GM06990 (cell line): ENCODE measurements around the gene SLC25A33.
"Not testable (repeated sequence)": the region's sequence is repeated elsewhere in the genome, so short reads cannot be mapped to it uniquely, and the experiment has no call there.

Experiments used
- DNase-seq: peaks from one replicate; pipeline ENCODE4 v3.0.0-alpha.2; 2011; ENCODE audit not compliant: insufficient read length; ENCODE audit errors: extremely low read depth
- H3K27me3 ChIP-seq: replicated peaks from 2 replicates; pipeline ENCODE4 v1.6.0; 2011; ENCODE audit warnings: low read length; ENCODE audit not compliant: control insufficient read depth, insufficient read depth
- H3K36me3 ChIP-seq: 2 replicates; pipeline ENCODE4 v1.5.1; 2011; ENCODE audit warnings: low read length; ENCODE audit not compliant: control insufficient read depth, insufficient read depth
- H3K4me3 ChIP-seq: replicated peaks from 2 replicates; pipeline ENCODE4 v1.5.1; 2011; ENCODE audit warnings: low read depth, mild to moderate bottlenecking, control low read depth, low read length
- CTCF ChIP-seq: IDR thresholded peaks from 2 replicates; pipeline ENCODE4 v1.5.1; 2011; ENCODE audit warnings: low read length, control low read depth, mild to moderate bottlenecking, inconsistent platforms; ENCODE audit not compliant: insufficient read depth, poor library complexity, severe bottlenecking

The SLC25A33 gene

DNA sequence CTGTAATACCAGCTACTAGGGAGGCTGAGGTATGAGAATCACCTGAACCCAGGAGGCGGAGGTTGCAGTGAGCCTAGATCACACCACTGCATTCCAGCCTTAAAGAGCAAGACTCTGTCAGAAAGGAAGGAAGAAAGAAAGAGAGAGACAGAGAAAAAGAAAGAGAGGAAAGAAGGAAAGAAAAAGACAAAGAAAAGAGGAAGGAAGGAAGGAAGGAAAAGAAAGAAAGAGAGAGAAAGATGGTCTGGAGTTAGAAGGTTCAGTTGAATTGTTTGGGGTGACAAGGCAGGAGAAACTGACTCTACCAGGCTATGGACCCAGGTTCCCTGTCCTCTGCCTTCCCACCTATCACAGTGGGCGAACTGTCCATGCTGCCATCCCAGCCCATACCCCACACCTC is 84.8 kb downstream of the SLC25A33 start:
- Histone ChIP-seq H3K27me3 (no peaks in the 10 kb centered on the region), H3K4me3 (no peak overlapping the region), H3K36me3 (no peaks in the 10 kb centered on the region; the same call in 1 of the 2 replicates)
- no peak for TF ChIP-seq CTCF
- no peak for DNase-seq

- H3K4me3 ChIP-seq, H3K27me3 ChIP-seq, H3K36me3 ChIP-seq, DNase-seq: not testable (repeated sequence)
Measured at GRCh38 chr1:9625030-9625429, 85.8 kb downstream of the SLC25A33 start.

DNA sequence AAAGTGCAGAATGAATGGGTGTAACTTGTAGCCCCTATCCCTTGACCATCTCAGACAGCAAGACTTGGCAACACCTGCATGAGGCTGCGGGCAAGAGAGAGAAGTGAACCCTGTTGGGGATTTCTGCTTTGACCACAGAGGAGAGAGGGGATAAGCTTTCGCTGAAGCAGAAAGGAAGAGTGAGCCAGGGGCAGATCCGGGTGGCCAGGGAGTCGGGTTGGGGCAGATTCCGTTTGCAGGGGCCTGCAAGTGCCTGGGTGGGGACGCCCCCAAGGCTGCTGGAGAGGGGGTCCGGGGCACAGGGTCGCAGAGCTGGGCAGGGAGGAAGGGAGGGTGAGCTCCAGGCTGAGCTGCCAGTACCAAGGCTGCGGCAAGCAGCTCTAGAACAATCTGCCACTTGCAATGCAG is 86.9 kb downstream of the SLC25A33 start:
- TF ChIP-seq CTCF, result no peak
- DNase-seq, result peak; percentile 85

DNA sequence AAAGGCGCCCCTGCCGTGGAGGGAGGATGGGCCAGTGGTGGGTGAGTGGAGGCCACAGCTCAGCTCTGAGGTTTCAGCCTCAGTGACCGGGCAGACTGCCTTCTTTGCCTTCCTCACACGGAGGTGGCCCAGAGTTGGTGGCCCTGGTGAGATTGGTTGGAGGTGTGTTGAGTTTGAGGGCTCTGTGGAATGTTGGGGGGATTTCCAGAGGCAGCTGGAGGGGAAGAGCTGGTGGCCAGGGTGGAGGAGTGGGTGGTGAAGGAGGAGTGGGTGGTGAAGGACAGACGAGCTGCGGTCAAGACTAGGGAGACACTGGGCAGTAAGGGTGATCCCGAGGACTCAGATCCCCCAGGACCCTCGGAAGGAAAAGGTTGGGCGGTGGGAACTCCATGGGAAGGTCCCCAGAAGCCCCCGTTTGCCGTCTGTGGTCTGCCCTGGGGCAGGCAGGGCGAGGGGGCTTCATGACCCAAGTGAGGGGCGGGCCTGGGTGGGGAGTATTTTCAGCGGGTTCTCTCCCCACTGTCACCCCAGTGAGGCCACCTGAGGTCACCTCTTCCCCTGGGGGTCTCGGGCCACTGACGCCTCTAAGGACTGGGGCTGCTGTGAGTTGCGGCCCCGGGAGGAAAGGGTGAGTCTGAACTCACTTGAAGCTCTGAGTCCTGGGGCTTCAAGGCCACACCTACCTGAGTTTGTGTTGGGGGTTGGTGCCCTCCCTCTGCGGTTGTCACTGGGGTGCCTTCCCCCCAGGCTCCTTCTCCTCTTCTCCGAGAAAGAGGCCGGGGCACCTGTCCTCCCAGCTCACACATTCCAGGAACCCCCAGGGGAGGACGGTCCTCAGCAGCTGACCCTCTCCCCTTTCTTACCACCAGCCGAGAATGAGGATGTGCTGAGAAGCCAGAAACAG is 89.5 kb downstream of the SLC25A33 start:
- no peak for TF ChIP-seq CTCF
- peak; percentile 82 for DNase-seq
- peak overlapping the region; percentile 63 for H3K4me3 ChIP-seq
- no peaks in the 10 kb centered on the region for H3K27me3 ChIP-seq
- H3K36me3 ChIP-seq, result no peaks in the 10 kb centered on the region; the same call in 1 of the 2 replicates

More for the DNA sequence above, 86.9 kb downstream of the SLC25A33 start:
- H3K36me3 ChIP-seq, result no peaks in the 10 kb centered on the region; the same call in 1 of the 2 replicates
- H3K27me3 ChIP-seq, result no peaks in the 10 kb centered on the region
- no peak overlapping the region; the same call in 1 of the 2 replicates for H3K4me3 ChIP-seq

DNA sequence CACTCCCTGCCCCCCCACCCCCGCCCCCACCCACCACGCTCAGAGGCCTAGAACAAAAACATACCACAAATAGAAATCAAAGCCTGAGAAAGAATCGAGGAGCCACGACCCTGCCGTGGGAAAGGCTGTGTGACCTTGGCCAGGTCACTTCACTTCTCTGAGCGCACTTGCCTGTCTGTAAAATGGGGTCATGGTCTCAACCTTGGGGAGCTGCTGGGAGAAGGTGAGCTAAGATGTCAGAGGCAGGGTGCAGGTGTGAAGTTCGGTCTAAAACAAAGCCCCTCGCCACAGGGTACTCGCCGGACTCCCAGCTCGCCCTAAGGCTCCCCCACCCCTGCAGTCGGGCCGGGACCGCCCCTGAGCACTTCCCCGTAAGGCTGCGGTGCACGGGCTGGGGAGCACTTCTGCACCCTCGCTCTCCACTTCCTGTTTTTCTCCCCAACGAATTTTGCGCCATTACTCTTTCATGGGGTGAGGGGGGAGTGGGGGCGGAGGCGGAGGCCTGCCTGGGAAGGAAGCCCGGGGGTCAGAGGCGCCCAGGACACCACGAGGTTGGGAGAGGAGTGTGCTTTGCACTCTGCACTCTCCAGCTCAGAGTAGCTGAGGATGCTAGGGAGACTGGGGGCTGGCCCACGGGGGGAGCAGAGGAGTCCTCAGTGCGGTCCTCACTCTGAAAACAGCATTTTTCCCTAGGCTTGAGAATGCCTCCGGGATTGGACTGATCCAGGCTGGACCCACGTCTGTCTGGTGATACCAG is 90.4 kb downstream of the SLC25A33 start:
- peak overlapping the region; percentile 63 for H3K4me3 ChIP-seq
- DNase-seq, result peak; percentile 89
- no peaks in the 10 kb centered on the region for H3K27me3 ChIP-seq
- no peaks in the 10 kb centered on the region for H3K36me3 ChIP-seq
- no peak for TF ChIP-seq CTCF
